H1 (cell line): ENCODE data around the gene FRY. TPM values are rescaled to one million over a fixed set of nuclear protein-coding genes. Genes with fewer than 3 reads are reported as not detected.

Experiments used
- BRCA1 ChIP-seq: IDR thresholded peaks from 2 replicates; pipeline ENCODE4 v1.6.1; 2012; ENCODE audit warnings: low read depth, low read length, improper control_type of control experiment
- CBX5 ChIP-seq: fragments of 300-800, 300-1000 bp; sonication (generic); IDR thresholded peaks from 2 replicates; pipeline ENCODE4 v1.7.1; 2016; ENCODE audit warnings: antibody characterized with exemption, low read length, low read depth
- CHD2 ChIP-seq: IDR thresholded peaks from 2 replicates; pipeline ENCODE4 v1.6.1; 2012; ENCODE audit warnings: low read length, improper control_type of control experiment
- FOSL1 ChIP-seq: IDR thresholded peaks from 2 replicates; pipeline ENCODE4 v1.6.1; 2011; ENCODE audit warnings: mild to moderate bottlenecking, low read depth, low read length, moderate library complexity; ENCODE audit not compliant: insufficient read depth
- GTF2F1 ChIP-seq: IDR thresholded peaks from 2 replicates; pipeline ENCODE4 v1.6.1; 2012; ENCODE audit warnings: low read depth, low read length, improper control_type of control experiment, borderline replicate concordance
- SP2 ChIP-seq: IDR thresholded peaks from 2 replicates; pipeline ENCODE4 v1.6.1; 2012; ENCODE audit warnings: mild to moderate bottlenecking, low read length, inconsistent platforms
- SP4 ChIP-seq: IDR thresholded peaks from 2 replicates; pipeline ENCODE4 v1.6.1; 2012; ENCODE audit warnings: low read length, inconsistent platforms
- SUZ12 ChIP-seq: fragments of 200-600 bp; sonication (generic); IDR thresholded peaks from 2 replicates; pipeline ENCODE4 v1.6.1; 2012; ENCODE audit warnings: mild to moderate bottlenecking, inconsistent platforms, low read length, moderate library complexity, mixed read lengths
- TAF7 ChIP-seq: optimal IDR thresholded peaks from 2 replicates; pipeline ENCODE3; 2011; ENCODE audit warnings: low read depth, mild to moderate bottlenecking, inconsistent platforms, low read length, moderate library complexity, borderline replicate concordance
- polyA plus RNA-seq, 7 experiments: library from polyadenylated mRNA; depleted of rRNA in 3 of 7; stranded (reverse) in 5 of 7; unstranded in 2 of 7; fragments of >200 nt in 5 of 7; fragments of 200-250 nt in 2 of 7; gene quantifications; 1 replicate in 5 of 7; 2 replicates in 1 of 7; 4 replicates in 1 of 7; pipeline versions ENCODE4 v1.2.1 to v1.2.3, GENCODE V29; 2011 to 2013; ENCODE audit warnings: missing spikeins in 2 of 7, mixed read lengths in 2 of 7
- total RNA-seq: library from RNA; stranded (reverse); fragmentation: NEBNext Ultra II Directional; extraction: Animal tissue kit (Norgen Biotek cat#: 25700); gene quantifications from 2 replicates; pipeline ENCODE4 v1.2.1, GENCODE V29; 2021
- TF ChIP-seq, protein P1 (sequence below): fragments of 300-600 bp; sonication (generic); IDR thresholded peaks from 2 replicates; pipeline ENCODE4 v1.7.1; 2012; ENCODE audit warnings: low read length, moderate library complexity, mild to moderate bottlenecking, inconsistent platforms; ENCODE audit not compliant: insufficient replicate concordance
- TF ChIP-seq, protein P2 (sequence below): IDR thresholded peaks from 2 replicates; pipeline ENCODE4 v1.6.1; 2012; ENCODE audit warnings: low read length, inconsistent platforms

FRY gene
- total and polyA plus RNA-seq, 2 of the 8 experiments (the other 6 are each of a cell fraction or from before 2014, with no cell fraction given) = 4.3 to 9.2 TPM

DNA sequence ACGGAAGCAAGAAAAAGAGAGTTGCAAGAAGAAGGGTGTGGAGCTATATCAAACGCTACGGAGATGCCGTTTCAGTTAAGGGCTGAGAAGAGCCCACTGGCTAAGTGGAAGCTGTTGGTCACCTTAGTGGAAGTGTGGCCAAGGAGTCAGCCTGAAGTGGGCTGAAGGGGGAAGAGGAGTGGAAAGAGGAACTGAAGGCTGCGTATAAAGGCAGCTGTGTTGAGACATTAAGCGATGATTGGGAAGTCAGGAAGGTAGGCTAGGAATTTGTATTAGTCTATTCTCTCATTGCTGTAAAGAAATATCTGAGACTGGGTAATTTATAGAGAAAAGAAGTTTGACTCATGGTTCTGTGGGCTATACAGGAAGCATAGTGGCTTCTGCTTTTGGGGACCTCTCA lies 14.1 kb upstream of the FRY start (continued):
- TF ChIP-seq, protein P1, sequence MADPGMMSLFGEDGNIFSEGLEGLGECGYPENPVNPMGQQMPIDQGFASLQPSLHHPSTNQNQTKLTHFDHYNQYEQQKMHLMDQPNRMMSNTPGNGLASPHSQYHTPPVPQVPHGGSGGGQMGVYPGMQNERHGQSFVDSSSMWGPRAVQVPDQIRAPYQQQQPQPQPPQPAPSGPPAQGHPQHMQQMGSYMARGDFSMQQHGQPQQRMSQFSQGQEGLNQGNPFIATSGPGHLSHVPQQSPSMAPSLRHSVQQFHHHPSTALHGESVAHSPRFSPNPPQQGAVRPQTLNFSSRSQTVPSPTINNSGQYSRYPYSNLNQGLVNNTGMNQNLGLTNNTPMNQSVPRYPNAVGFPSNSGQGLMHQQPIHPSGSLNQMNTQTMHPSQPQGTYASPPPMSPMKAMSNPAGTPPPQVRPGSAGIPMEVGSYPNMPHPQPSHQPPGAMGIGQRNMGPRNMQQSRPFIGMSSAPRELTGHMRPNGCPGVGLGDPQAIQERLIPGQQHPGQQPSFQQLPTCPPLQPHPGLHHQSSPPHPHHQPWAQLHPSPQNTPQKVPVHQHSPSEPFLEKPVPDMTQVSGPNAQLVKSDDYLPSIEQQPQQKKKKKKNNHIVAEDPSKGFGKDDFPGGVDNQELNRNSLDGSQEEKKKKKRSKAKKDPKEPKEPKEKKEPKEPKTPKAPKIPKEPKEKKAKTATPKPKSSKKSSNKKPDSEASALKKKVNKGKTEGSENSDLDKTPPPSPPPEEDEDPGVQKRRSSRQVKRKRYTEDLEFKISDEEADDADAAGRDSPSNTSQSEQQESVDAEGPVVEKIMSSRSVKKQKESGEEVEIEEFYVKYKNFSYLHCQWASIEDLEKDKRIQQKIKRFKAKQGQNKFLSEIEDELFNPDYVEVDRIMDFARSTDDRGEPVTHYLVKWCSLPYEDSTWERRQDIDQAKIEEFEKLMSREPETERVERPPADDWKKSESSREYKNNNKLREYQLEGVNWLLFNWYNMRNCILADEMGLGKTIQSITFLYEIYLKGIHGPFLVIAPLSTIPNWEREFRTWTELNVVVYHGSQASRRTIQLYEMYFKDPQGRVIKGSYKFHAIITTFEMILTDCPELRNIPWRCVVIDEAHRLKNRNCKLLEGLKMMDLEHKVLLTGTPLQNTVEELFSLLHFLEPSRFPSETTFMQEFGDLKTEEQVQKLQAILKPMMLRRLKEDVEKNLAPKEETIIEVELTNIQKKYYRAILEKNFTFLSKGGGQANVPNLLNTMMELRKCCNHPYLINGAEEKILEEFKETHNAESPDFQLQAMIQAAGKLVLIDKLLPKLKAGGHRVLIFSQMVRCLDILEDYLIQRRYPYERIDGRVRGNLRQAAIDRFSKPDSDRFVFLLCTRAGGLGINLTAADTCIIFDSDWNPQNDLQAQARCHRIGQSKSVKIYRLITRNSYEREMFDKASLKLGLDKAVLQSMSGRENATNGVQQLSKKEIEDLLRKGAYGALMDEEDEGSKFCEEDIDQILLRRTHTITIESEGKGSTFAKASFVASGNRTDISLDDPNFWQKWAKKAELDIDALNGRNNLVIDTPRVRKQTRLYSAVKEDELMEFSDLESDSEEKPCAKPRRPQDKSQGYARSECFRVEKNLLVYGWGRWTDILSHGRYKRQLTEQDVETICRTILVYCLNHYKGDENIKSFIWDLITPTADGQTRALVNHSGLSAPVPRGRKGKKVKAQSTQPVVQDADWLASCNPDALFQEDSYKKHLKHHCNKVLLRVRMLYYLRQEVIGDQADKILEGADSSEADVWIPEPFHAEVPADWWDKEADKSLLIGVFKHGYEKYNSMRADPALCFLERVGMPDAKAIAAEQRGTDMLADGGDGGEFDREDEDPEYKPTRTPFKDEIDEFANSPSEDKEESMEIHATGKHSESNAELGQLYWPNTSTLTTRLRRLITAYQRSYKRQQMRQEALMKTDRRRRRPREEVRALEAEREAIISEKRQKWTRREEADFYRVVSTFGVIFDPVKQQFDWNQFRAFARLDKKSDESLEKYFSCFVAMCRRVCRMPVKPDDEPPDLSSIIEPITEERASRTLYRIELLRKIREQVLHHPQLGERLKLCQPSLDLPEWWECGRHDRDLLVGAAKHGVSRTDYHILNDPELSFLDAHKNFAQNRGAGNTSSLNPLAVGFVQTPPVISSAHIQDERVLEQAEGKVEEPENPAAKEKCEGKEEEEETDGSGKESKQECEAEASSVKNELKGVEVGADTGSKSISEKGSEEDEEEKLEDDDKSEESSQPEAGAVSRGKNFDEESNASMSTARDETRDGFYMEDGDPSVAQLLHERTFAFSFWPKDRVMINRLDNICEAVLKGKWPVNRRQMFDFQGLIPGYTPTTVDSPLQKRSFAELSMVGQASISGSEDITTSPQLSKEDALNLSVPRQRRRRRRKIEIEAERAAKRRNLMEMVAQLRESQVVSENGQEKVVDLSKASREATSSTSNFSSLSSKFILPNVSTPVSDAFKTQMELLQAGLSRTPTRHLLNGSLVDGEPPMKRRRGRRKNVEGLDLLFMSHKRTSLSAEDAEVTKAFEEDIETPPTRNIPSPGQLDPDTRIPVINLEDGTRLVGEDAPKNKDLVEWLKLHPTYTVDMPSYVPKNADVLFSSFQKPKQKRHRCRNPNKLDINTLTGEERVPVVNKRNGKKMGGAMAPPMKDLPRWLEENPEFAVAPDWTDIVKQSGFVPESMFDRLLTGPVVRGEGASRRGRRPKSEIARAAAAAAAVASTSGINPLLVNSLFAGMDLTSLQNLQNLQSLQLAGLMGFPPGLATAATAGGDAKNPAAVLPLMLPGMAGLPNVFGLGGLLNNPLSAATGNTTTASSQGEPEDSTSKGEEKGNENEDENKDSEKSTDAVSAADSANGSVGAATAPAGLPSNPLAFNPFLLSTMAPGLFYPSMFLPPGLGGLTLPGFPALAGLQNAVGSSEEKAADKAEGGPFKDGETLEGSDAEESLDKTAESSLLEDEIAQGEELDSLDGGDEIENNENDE = no peak
- TF ChIP-seq SUZ12 (no peak), BRCA1 (no peak), CHD2 (no peak), SP4 (no peak), GTF2F1 (no peak), SP2 (no peak), CBX5 (no peak), FOSL1 (no peak), TAF7 (no peak)
- TF ChIP-seq, protein P2, sequence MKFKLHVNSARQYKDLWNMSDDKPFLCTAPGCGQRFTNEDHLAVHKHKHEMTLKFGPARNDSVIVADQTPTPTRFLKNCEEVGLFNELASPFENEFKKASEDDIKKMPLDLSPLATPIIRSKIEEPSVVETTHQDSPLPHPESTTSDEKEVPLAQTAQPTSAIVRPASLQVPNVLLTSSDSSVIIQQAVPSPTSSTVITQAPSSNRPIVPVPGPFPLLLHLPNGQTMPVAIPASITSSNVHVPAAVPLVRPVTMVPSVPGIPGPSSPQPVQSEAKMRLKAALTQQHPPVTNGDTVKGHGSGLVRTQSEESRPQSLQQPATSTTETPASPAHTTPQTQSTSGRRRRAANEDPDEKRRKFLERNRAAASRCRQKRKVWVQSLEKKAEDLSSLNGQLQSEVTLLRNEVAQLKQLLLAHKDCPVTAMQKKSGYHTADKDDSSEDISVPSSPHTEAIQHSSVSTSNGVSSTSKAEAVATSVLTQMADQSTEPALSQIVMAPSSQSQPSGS = no peak
